Keratinocyte (primary cell): ENCODE measurements around the gene ZNF511. TPM values are rescaled to one million over a fixed set of nuclear protein-coding genes. Genes with fewer than 3 reads are reported as not detected.

ENCODE experiments used
- DNase-seq: peaks from one replicate; pipeline ENCODE4 v3.0.0-alpha.2; 2011; ENCODE audit warnings: low read depth, missing footprints, low spot score
- FAIRE-seq: peaks from 2 replicates; lab custom pipeline; 2011; peaks lifted over from hg19 to GRCh38; lab: Jason Lieb, UNC
- H2AFZ ChIP-seq: 2 replicates; pipeline ENCODE4 v1.6.0; 2012; ENCODE audit warnings: low read length, control low read depth, inconsistent platforms; ENCODE audit not compliant: control insufficient read depth
- H3K27ac ChIP-seq: 2 replicates; pipeline ENCODE4 v1.5.1; 2011; ENCODE audit warnings: low read length; ENCODE audit not compliant: control insufficient read depth, insufficient read depth
- H3K27me3 ChIP-seq: 3 replicates; pipeline ENCODE4 v1.6.0; 2011; ENCODE audit warnings: low read length; ENCODE audit not compliant: control insufficient read depth, insufficient read depth; ENCODE audit errors: extremely low read depth
- H3K36me3 ChIP-seq, 2 experiments: 2 replicates in 1 of 2; 3 replicates in 1 of 2; pipeline ENCODE4 v1.5.1; 2011; ENCODE audit warnings: low read length in 2 of 2, mild to moderate bottlenecking in 1 of 2; ENCODE audit not compliant: control insufficient read depth in 2 of 2, insufficient read depth in 2 of 2; ENCODE audit errors: extremely low read depth in 1 of 2
- H3K4me1 ChIP-seq: 3 replicates; pipeline ENCODE4 v1.5.1; 2011; ENCODE audit warnings: low read length; ENCODE audit not compliant: control insufficient read depth, insufficient read depth; ENCODE audit errors: extremely low read depth
- H3K4me2 ChIP-seq: 3 replicates; pipeline ENCODE4 v1.6.0; 2011; ENCODE audit warnings: low read depth, low read length; ENCODE audit not compliant: control insufficient read depth, insufficient read depth; ENCODE audit errors: extremely low read depth
- H3K4me3 ChIP-seq, 3 experiments: fragments of 200-600 bp in 1 of 3; sonication (generic) in 1 of 3; 2 replicates in 2 of 3; 3 replicates in 1 of 3; pipeline ENCODE4 v1.5.1; 2011 to 2016; ENCODE audit warnings: low read length in 3 of 3, mild to moderate bottlenecking in 3 of 3, control low read depth in 2 of 3, inconsistent platforms in 1 of 3, low read depth in 1 of 3, mixed read lengths in 1 of 3, mixed run types in 1 of 3, moderate library complexity in 1 of 3; ENCODE audit not compliant: control insufficient read depth in 2 of 3, insufficient read depth in 2 of 3; ENCODE audit errors: extremely low read depth in 1 of 3
- H3K79me2 ChIP-seq: 2 replicates; pipeline ENCODE4 v1.6.0; 2012; ENCODE audit warnings: low read length; ENCODE audit not compliant: control insufficient read depth, insufficient read depth
- H3K9ac ChIP-seq: 3 replicates; pipeline ENCODE4 v1.6.0; 2011; ENCODE audit warnings: low read length; ENCODE audit not compliant: control insufficient read depth, insufficient read depth; ENCODE audit errors: extremely low read depth
- H3K9me1 ChIP-seq: 3 replicates; pipeline ENCODE4 v1.6.0; 2011; ENCODE audit warnings: low read length; ENCODE audit not compliant: control insufficient read depth, insufficient read depth; ENCODE audit errors: extremely low read depth
- H3K9me3 ChIP-seq: 2 replicates; pipeline ENCODE4 v1.5.1; 2012; ENCODE audit warnings: low read depth, low read length; ENCODE audit not compliant: control insufficient read depth
- H4K20me1 ChIP-seq: 3 replicates; pipeline ENCODE4 v1.6.0; 2011; ENCODE audit warnings: low read length; ENCODE audit not compliant: control insufficient read depth, insufficient read depth; ENCODE audit errors: extremely low read depth
- CTCF ChIP-seq, 3 experiments: IDR thresholded peaks in 1 of 3; conservative IDR thresholded peaks in 1 of 3; optimal IDR thresholded peaks in 1 of 3; 2 replicates in 2 of 3; 3 replicates in 1 of 3; pipeline versions ENCODE3 to v1.5.1; 2011; ENCODE audit warnings: low read length in 3 of 3, mild to moderate bottlenecking in 3 of 3, moderate library complexity in 2 of 3, control low read depth in 1 of 3, inconsistent platforms in 1 of 3; ENCODE audit not compliant: insufficient read depth in 2 of 3; ENCODE audit errors: extremely low read depth in 1 of 3
- EZH2 ChIP-seq: IDR thresholded peaks from one replicate; pipeline ENCODE4 v1.6.1; 2012; ENCODE audit warnings: inconsistent platforms, mild to moderate bottlenecking, low read length, moderate library complexity
- dilution Hi-C: fragments of 300-500 bp; cut with MboI; formaldehyde crosslinking; loops from one replicate; pipeline ENCODE4 v1.7.0; 2020; ENCODE audit warnings: low sequenced_read_pairs; ENCODE audit not compliant: extremely low pct_ligation_motif_present
- polyA plus RNA-seq, 5 experiments: library from polyadenylated mRNA; depleted of rRNA in 3 of 5; stranded (reverse) in 3 of 5; stranded (forward) in 1 of 5; unstranded in 1 of 5; fragments of >200 nt; gene quantifications; 1 replicate in 1 of 5; 2 replicates in 3 of 5; 3 replicates in 1 of 5; pipeline versions ENCODE4 v1.2.1 to v1.2.3, GENCODE V29; 2011 to 2012; ENCODE audit warnings: missing spikeins in 2 of 5, low read depth in 1 of 5, low replicate concordance in 1 of 5

The ZNF511 gene
- polyA plus RNA-seq, 1 donor (not counting 4 experiments of a cell fraction or from before 2014, with no cell fraction given) = 20.2 TPM

- Histone ChIP-seq H3K27ac (no peak overlapping the region), H3K9me3 (no peaks in the 10 kb centered on the region), H4K20me1 (no peaks in the 10 kb centered on the region), H3K9ac (no peak overlapping the region), H3K4me3 (no peak overlapping the region), H3K4me2 (no peak overlapping the region), H2AFZ (no peak overlapping the region), H3K4me1 (peaks cover 16% of the 10 kb centered on the region), H3K36me3 (peaks cover 25 to 37% of the 10 kb centered on the region in 2 experiments), H3K27me3 (no peaks in the 10 kb centered on the region), H3K9me1 (peaks cover 2% of the 10 kb centered on the region), H3K79me2 (no peaks in the 10 kb centered on the region)
- no peak for DNase-seq
- FAIRE-seq = no peak
- dilution Hi-C loops = no loop called here
- TF ChIP-seq EZH2 (no peak), CTCF (optimal IDR thresholded peaks at IDR 0.05 in 1 of 3, IDR thresholded peaks at IDR 0.05 in 1 of 3, conservative IDR thresholded peaks at IDR 0.05 in 1 of 3; ENCODE audit: extremely low read depth in 1 of 3, insufficient read depth in 2 of 3, low read length in 3 of 3) (no peak)
These were observed 19.0 kb upstream of the ZNF511 start for GRCh38 chr10:133289761-133290160.

- TF ChIP-seq EZH2 (no peak), CTCF (optimal IDR thresholded peaks at IDR 0.05 in 1 of 3, IDR thresholded peaks at IDR 0.05 in 1 of 3, conservative IDR thresholded peaks at IDR 0.05 in 1 of 3; ENCODE audit: extremely low read depth in 1 of 3, insufficient read depth in 2 of 3, low read length in 3 of 3) (no peak)
- no peak overlapping the region for H3K4me3 ChIP-seq
- FAIRE-seq (peak; percentile 88), DNase-seq (peak; percentile 78)
- H2AFZ ChIP-seq = no peak overlapping the region
- H3K27me3 ChIP-seq = no peaks in the 10 kb centered on the region
- peak overlapping the region; percentile 4 for H3K4me2 ChIP-seq
- peaks cover 16% of the 10 kb centered on the region for H3K4me1 ChIP-seq
- peaks cover 27 to 41% of the 10 kb centered on the region in 2 experiments for H3K36me3 ChIP-seq
- H3K27ac ChIP-seq = peak overlapping the region; percentile 44
- dilution Hi-C loops = no loop called here
- no peaks in the 10 kb centered on the region for H4K20me1 ChIP-seq
- H3K9me1 ChIP-seq = peaks cover 2% of the 10 kb centered on the region
- H3K79me2 ChIP-seq = no peaks in the 10 kb centered on the region
- no peaks in the 10 kb centered on the region for H3K9me3 ChIP-seq
- no peak overlapping the region for H3K9ac ChIP-seq
These were observed 15.6 kb upstream of the ZNF511 start for GRCh38 chr10:133292919-133293809.
